ENCODE measurements around the gene ZC3H10. TPM values are rescaled to one million over a fixed set of nuclear protein-coding genes. Genes with fewer than 3 reads are reported as not detected.
A peak's percentile ranks its signal among the peaks of the same experiment; 100 is the strongest.

ZC3H10 gene
- total RNA-seq, 1 donor, result 7.3 TPM

GRCh38 chr12:56086096-56086495 lies 32.0 kb upstream of the ZC3H10 start:
- TF ChIP-seq CTCF (IDR thresholded peaks at IDR 0.05; ENCODE audit: insufficient read depth, low read length), result no peak
- H3K4me3 ChIP-seq (ENCODE audit: low read depth, low read length), result no peak overlapping the region
- DNase-seq (ENCODE audit: low read depth), result no peak

GRCh38 chr12:56086608-56087007 lies 31.5 kb upstream of the ZC3H10 start:
- TF ChIP-seq CTCF (IDR thresholded peaks at IDR 0.05; ENCODE audit: insufficient read depth, low read length), result no peak
- DNase-seq (ENCODE audit: low read depth), result no peak
- no peak overlapping the region for H3K4me3 ChIP-seq (ENCODE audit: low read depth, low read length)

- no peak for TF ChIP-seq CTCF (IDR thresholded peaks at IDR 0.05; ENCODE audit: insufficient read depth, low read length)
- peak; percentile 11 for DNase-seq (ENCODE audit: low read depth)
- no peak overlapping the region for H3K4me3 ChIP-seq (ENCODE audit: low read depth, low read length)
Measured at GRCh38 chr12:56087220-56087619, 30.8 kb upstream of the ZC3H10 start.

GRCh38 chr12:56097738-56098137 lies 20.3 kb upstream of the ZC3H10 start:
- TF ChIP-seq CTCF (IDR thresholded peaks at IDR 0.05; ENCODE audit: insufficient read depth, low read length), result no peak
- DNase-seq (ENCODE audit: low read depth), result no peak
- no peak overlapping the region for H3K4me3 ChIP-seq (ENCODE audit: low read depth, low read length)

- no peak for DNase-seq (ENCODE audit: low read depth)
- H3K4me3 ChIP-seq (ENCODE audit: low read depth, low read length), result no peak overlapping the region
- no peak for TF ChIP-seq CTCF (IDR thresholded peaks at IDR 0.05; ENCODE audit: insufficient read depth, low read length)
Measured at GRCh38 chr12:56098592-56098991, 19.5 kb upstream of the ZC3H10 start.

- TF ChIP-seq CTCF (IDR thresholded peaks at IDR 0.05; ENCODE audit: insufficient read depth, low read length), result no peak
- no peak for DNase-seq (ENCODE audit: low read depth)
- no peak overlapping the region for H3K4me3 ChIP-seq (ENCODE audit: low read depth, low read length)
Measured at GRCh38 chr12:56099787-56100186, 18.3 kb upstream of the ZC3H10 start.

GRCh38 chr12:56101045-56101444 lies 17.0 kb upstream of the ZC3H10 start:
- DNase-seq (ENCODE audit: low read depth), result no peak
- H3K4me3 ChIP-seq (ENCODE audit: low read depth, low read length), result no peak overlapping the region
- TF ChIP-seq CTCF (IDR thresholded peaks at IDR 0.05; ENCODE audit: insufficient read depth, low read length), result no peak

All from fibroblast of the aortic adventitia (primary cell).